Stomach smooth muscle (tissue), 2 donors: ENCODE measurements around the gene RSBN1L.

Source experiments
- H3K27ac ChIP-seq: one replicate; pipeline ENCODE4 v1.7.0; 2013; ENCODE audit warnings: mild to moderate bottlenecking, low read length, inconsistent platforms
- H3K27me3 ChIP-seq, 2 donors: one replicate each; pipeline ENCODE4 v1.7.0; 2013; ENCODE audit warnings: low read length in 2 of 2; ENCODE audit not compliant: insufficient read depth in 2 of 2, control insufficient read depth in 1 of 2
- H3K36me3 ChIP-seq, 2 donors: one replicate each; pipeline ENCODE4 v1.7.0; 2013; ENCODE audit warnings: low read length in 2 of 2; ENCODE audit not compliant: control insufficient read depth in 2 of 2, insufficient read depth in 2 of 2
- H3K4me1 ChIP-seq: one replicate; pipeline ENCODE4 v1.7.0; 2013; ENCODE audit warnings: low read length; ENCODE audit not compliant: control insufficient read depth, insufficient read depth
- H3K4me3 ChIP-seq, 2 donors: one replicate each; pipeline ENCODE4 v1.7.0; 2013; ENCODE audit warnings: low read length in 2 of 2
- H3K9ac ChIP-seq, 2 donors: one replicate each; pipeline ENCODE4 v1.7.0; 2013; ENCODE audit warnings: low read length in 2 of 2, mild to moderate bottlenecking in 1 of 2
- H3K9me3 ChIP-seq, 2 donors: one replicate each; pipeline ENCODE4 v1.7.0; 2013; ENCODE audit warnings: low read length in 2 of 2; ENCODE audit not compliant: control insufficient read depth in 2 of 2
- donor health status: healthy.
- donor health status: Pancreatic carcinoma.

RSBN1L gene

GRCh38 chr7:77661816-77662215 is 34.4 kb upstream of the RSBN1L start:
- no peaks in the 10 kb centered on the region for H3K4me1 ChIP-seq
- H3K27me3 ChIP-seq, result no peaks in the 10 kb centered on the region
- H3K9me3 ChIP-seq, result no peaks in the 10 kb centered on the region
- no peak overlapping the region for H3K4me3 ChIP-seq
- no peaks in the 10 kb centered on the region for H3K36me3 ChIP-seq
- no peak overlapping the region for H3K27ac ChIP-seq
- H3K9ac ChIP-seq, result no peak overlapping the region

GRCh38 chr7:77662869-77663268 is 33.4 kb upstream of the RSBN1L start:
- H3K9me3 ChIP-seq, result no peaks in the 10 kb centered on the region
- no peak overlapping the region for H3K9ac ChIP-seq
- H3K4me3 ChIP-seq, result no peak overlapping the region
- H3K36me3 ChIP-seq, result no peaks in the 10 kb centered on the region
- H3K4me1 ChIP-seq, result no peaks in the 10 kb centered on the region
- H3K27me3 ChIP-seq, result no peaks in the 10 kb centered on the region
- H3K27ac ChIP-seq, result no peak overlapping the region

- Histone ChIP-seq H3K27me3 (no peaks in the 10 kb centered on the region), H3K36me3 (no peaks in the 10 kb centered on the region), H3K9ac (no peak overlapping the region), H3K4me1 (no peaks in the 10 kb centered on the region), H3K4me3 (no peak overlapping the region), H3K9me3 (no peaks in the 10 kb centered on the region), H3K27ac (no peak overlapping the region)
These were observed 31.5 kb upstream of the RSBN1L start for GRCh38 chr7:77664715-77665114.

- Histone ChIP-seq H3K9ac (no peak overlapping the region), H3K27ac (no peak overlapping the region), H3K27me3 (no peaks in the 10 kb centered on the region), H3K36me3 (no peaks in the 10 kb centered on the region), H3K4me1 (no peaks in the 10 kb centered on the region), H3K4me3 (no peak overlapping the region), H3K9me3 (no peaks in the 10 kb centered on the region)
These were observed 31.1 kb upstream of the RSBN1L start for GRCh38 chr7:77665161-77665560.

- Histone ChIP-seq H3K9ac (no peak overlapping the region), H3K27ac (no peak overlapping the region), H3K36me3 (no peaks in the 10 kb centered on the region), H3K27me3 (no peaks in the 10 kb centered on the region), H3K4me3 (no peak overlapping the region), H3K9me3 (no peaks in the 10 kb centered on the region), H3K4me1 (no peaks in the 10 kb centered on the region)
These were observed 28.7 kb upstream of the RSBN1L start for GRCh38 chr7:77667459-77668086.

GRCh38 chr7:77674878-77675277 is 21.4 kb upstream of the RSBN1L start:
- Histone ChIP-seq H3K9me3 (no peaks in the 10 kb centered on the region), H3K27me3 (no peaks in the 10 kb centered on the region), H3K4me3 (no peak overlapping the region), H3K4me1 (no peaks in the 10 kb centered on the region), H3K27ac (no peak overlapping the region), H3K9ac (no peak overlapping the region), H3K36me3 (no peaks in the 10 kb centered on the region)

GRCh38 chr7:77679608-77680007 is 16.7 kb upstream of the RSBN1L start:
- H3K27ac ChIP-seq, result no peak overlapping the region
- no peaks in the 10 kb centered on the region for H3K4me1 ChIP-seq
- no peak overlapping the region for H3K9ac ChIP-seq
- H3K27me3 ChIP-seq, result no peaks in the 10 kb centered on the region
- no peaks in the 10 kb centered on the region for H3K9me3 ChIP-seq
- H3K4me3 ChIP-seq, result no peak overlapping the region
- H3K36me3 ChIP-seq, result peaks cover 0 to 4% of the 10 kb centered on the region in 2 donors

GRCh38 chr7:77680266-77680665 is 16.0 kb upstream of the RSBN1L start:
- Histone ChIP-seq H3K4me1 (no peaks in the 10 kb centered on the region), H3K9me3 (no peaks in the 10 kb centered on the region), H3K27me3 (no peaks in the 10 kb centered on the region), H3K4me3 (no peak overlapping the region), H3K27ac (no peak overlapping the region), H3K36me3 (peaks cover 0 to 4% of the 10 kb centered on the region in 2 donors), H3K9ac (no peak overlapping the region)

GRCh38 chr7:77684030-77684429 is 12.2 kb upstream of the RSBN1L start:
- no peak overlapping the region for H3K27ac ChIP-seq
- no peak overlapping the region for H3K9ac ChIP-seq
- H3K9me3 ChIP-seq, result no peaks in the 10 kb centered on the region
- H3K4me3 ChIP-seq, result no peak overlapping the region
- H3K27me3 ChIP-seq, result no peaks in the 10 kb centered on the region
- no peaks in the 10 kb centered on the region for H3K4me1 ChIP-seq
- H3K36me3 ChIP-seq, result peaks cover 0 to 4% of the 10 kb centered on the region in 2 donors

- Histone ChIP-seq H3K36me3 (peaks cover 0 to 4% of the 10 kb centered on the region in 2 donors), H3K4me1 (no peaks in the 10 kb centered on the region), H3K4me3 (no peak overlapping the region), H3K9ac (no peak overlapping the region), H3K9me3 (no peaks in the 10 kb centered on the region), H3K27ac (no peak overlapping the region), H3K27me3 (no peaks in the 10 kb centered on the region)
These were observed 11.0 kb upstream of the RSBN1L start for GRCh38 chr7:77685233-77685632.

- Histone ChIP-seq H3K27ac (no peak overlapping the region), H3K9me3 (no peaks in the 10 kb centered on the region), H3K9ac (no peak overlapping the region), H3K4me3 (no peak overlapping the region), H3K36me3 (peaks cover 0 to 4% of the 10 kb centered on the region in 2 donors), H3K4me1 (peaks cover 2% of the 10 kb centered on the region), H3K27me3 (no peaks in the 10 kb centered on the region)
These were observed 9.0 kb upstream of the RSBN1L start for GRCh38 chr7:77687100-77687746.
